ENCODE data around the gene LEMD3.
A peak's percentile ranks its signal among the peaks of the same experiment; 100 is the strongest.

LEMD3 gene

GRCh38 chr12:65170209-65170881 is 962 bp downstream of the LEMD3 start:
- peak; percentile 78 for DNase-seq (ENCODE audit: low read depth)

- peak; percentile 36 for DNase-seq (ENCODE audit: low read depth)
Observed at GRCh38 chr12:65171073-65171472, 1.7 kb downstream of the LEMD3 start.

- no peak for DNase-seq (ENCODE audit: low read depth)
Observed at GRCh38 chr12:65171870-65172269, 2.5 kb downstream of the LEMD3 start.

GRCh38 chr12:65175385-65175784 is 6.0 kb downstream of the LEMD3 start:
- DNase-seq (ENCODE audit: low read depth): no peak

- DNase-seq (ENCODE audit: low read depth): no peak
Observed at GRCh38 chr12:65182012-65182739, 12.8 kb downstream of the LEMD3 start.

- no peak for DNase-seq (ENCODE audit: low read depth)
Observed at GRCh38 chr12:65184176-65184857, 14.9 kb downstream of the LEMD3 start.

- DNase-seq (ENCODE audit: low read depth): no peak
Observed at GRCh38 chr12:65184858-65185229, 15.5 kb downstream of the LEMD3 start.

- DNase-seq (ENCODE audit: low read depth): no peak
Observed at GRCh38 chr12:65187665-65188064, 18.3 kb downstream of the LEMD3 start.

- DNase-seq (ENCODE audit: low read depth): no peak
Observed at GRCh38 chr12:65188179-65188701, 18.9 kb downstream of the LEMD3 start.

- DNase-seq (ENCODE audit: low read depth): no peak
Observed at GRCh38 chr12:65189028-65189718, 19.8 kb downstream of the LEMD3 start.

GRCh38 chr12:65192963-65193516 is 23.7 kb downstream of the LEMD3 start:
- DNase-seq (ENCODE audit: low read depth): no peak

GRCh38 chr12:65194949-65195348 is 25.6 kb downstream of the LEMD3 start:
- DNase-seq (ENCODE audit: low read depth): no peak

GRCh38 chr12:65195387-65196055 is 26.1 kb downstream of the LEMD3 start:
- no peak for DNase-seq (ENCODE audit: low read depth)

- no peak for DNase-seq (ENCODE audit: low read depth)
Observed at GRCh38 chr12:65196762-65197567, 27.6 kb downstream of the LEMD3 start.

- DNase-seq (ENCODE audit: low read depth): no peak
Observed at GRCh38 chr12:65199604-65200003, 30.2 kb downstream of the LEMD3 start.

- peak; percentile 13 for DNase-seq (ENCODE audit: low read depth)
Observed at GRCh38 chr12:65200007-65200665, 30.8 kb downstream of the LEMD3 start.

- no peak for DNase-seq (ENCODE audit: low read depth)
Observed at GRCh38 chr12:65203376-65203775, 34.0 kb downstream of the LEMD3 start.

GRCh38 chr12:65204886-65205525 is 35.6 kb downstream of the LEMD3 start:
- DNase-seq (ENCODE audit: low read depth): no peak

- DNase-seq (ENCODE audit: low read depth): no peak
Observed at GRCh38 chr12:65205886-65206285, 36.5 kb downstream of the LEMD3 start.

- DNase-seq (ENCODE audit: low read depth): no peak
Observed at GRCh38 chr12:65208125-65208524, 38.7 kb downstream of the LEMD3 start.

Data from ELR (cell line).